Central memory CD4-positive, alpha-beta T cell (primary cell): ENCODE data around the gene NMD3.

Experiments
- DNase-seq: peaks from one replicate; pipeline ENCODE4 v3.0.0; 2022

The NMD3 gene

DNA sequence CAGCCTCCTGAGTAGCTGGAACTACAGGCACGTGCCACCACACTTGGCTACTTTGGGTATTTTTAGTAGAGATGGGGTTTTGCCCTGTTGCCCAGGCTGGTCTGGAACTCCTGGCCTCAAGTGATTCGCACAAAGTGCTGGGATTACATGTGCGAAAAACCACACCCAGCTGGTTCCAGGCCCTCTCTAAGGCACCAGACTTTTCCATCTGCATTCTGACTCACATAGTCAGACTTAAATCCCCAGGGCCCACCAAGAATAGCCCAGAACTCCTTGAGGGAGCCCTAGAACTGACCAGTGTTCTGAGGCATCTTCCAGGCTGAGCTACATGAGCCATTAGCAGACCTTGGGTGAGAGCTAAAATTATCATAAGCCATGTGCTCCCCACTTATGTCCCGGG is 68.1 kb downstream of the NMD3 start:
- no peak for DNase-seq

DNA sequence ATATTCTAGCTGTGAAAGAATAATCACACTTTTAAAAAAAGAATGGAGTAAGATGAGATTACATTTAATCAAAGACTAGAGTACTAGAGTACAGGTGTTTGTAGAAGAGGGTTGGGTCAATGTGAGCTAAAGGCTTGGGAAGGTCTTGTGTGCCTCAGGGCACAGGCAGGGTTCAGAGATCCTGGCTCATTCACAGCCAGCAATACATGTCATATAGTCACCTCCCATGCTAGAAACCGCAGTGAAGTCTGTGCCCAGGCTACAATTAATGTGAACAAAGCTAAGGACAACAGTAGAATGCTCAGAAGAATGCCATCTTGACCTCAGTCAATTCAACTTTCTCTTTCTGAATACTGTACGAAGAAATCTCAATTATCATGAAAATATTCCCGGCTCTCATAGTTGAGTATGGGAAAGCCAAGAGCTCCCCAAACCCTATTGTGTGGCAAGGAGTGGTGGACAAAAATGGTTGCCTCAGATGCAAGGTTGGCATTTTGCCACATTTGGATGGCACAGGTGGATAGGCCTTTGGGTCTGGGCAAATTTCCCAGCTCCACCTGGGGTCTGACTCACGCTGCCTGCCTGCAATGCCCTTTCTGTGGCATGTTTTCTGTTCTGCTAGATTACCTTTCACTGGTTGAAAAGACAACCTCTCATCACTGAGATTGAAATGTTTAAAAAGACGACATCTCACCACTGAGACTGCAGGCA is 70.2 kb downstream of the NMD3 start:
- no peak for DNase-seq

DNA sequence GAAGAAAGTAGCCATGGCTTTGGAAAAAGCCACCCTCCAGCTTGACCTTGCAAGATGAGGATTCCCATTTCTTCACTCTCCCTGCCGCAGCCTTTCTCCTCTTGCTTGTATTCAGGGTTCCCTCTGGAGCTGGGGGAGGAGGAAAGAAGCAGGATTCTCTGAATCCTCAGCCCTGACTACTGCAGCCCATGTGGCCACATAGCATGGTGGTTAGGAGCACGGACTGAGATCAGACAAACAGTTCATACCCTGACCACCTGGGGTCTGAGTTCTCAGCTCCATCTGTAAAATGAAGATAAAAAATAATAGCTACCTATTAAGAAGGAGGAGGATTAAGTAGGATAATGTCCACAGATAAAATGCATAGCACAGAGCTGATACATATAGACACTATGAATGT is 72.3 kb downstream of the NMD3 start:
- no peak for DNase-seq

GRCh38 chr3:161295325-161295724 is 74.2 kb downstream of the NMD3 start:
- no peak for DNase-seq

GRCh38 chr3:161296814-161297213 is 75.7 kb downstream of the NMD3 start:
- DNase-seq = no peak
